Liver (tissue), 9 donors: ENCODE results near the gene FAM43A. TPM values are rescaled to one million over a fixed set of nuclear protein-coding genes. Genes with fewer than 3 reads are reported as not detected.
A peak's percentile ranks its signal among the peaks of the same experiment; 100 is the strongest.

Experiments used
- DNase-seq: peaks from one replicate; pipeline ENCODE4 v3.0.0-alpha.2; 2017; ENCODE audit warnings: low spot score
- H3K27ac ChIP-seq, 2 donors: one replicate each; pipeline ENCODE4 v1.7.0; 2013; ENCODE audit warnings: inconsistent platforms in 2 of 2, low read length in 2 of 2, control low read depth in 1 of 2, low read depth in 1 of 2, mild to moderate bottlenecking in 1 of 2
- H3K27me3 ChIP-seq, 4 donors: one replicate each; pipeline versions ENCODE4 v1.6.1 to v1.7.0; 2013; ENCODE audit warnings: low read length in 3 of 4, inconsistent platforms in 1 of 4, mild to moderate bottlenecking in 1 of 4, moderate library complexity in 1 of 4; ENCODE audit not compliant: control insufficient read depth in 4 of 4, insufficient read depth in 4 of 4
- H3K36me3 ChIP-seq, 4 donors: one replicate each; pipeline versions ENCODE4 v1.6.1 to v1.7.0; 2013; ENCODE audit warnings: low read length in 3 of 4, mild to moderate bottlenecking in 3 of 4, low read depth in 1 of 4, moderate library complexity in 1 of 4; ENCODE audit not compliant: control insufficient read depth in 4 of 4, insufficient read depth in 3 of 4
- H3K4me1 ChIP-seq, 4 donors: one replicate each; pipeline versions ENCODE4 v1.6.1 to v1.7.0; 2013; ENCODE audit warnings: low read length in 3 of 4, mild to moderate bottlenecking in 3 of 4, moderate library complexity in 1 of 4; ENCODE audit not compliant: control insufficient read depth in 4 of 4, insufficient read depth in 4 of 4
- H3K4me3 ChIP-seq, 3 donors: one replicate each; pipeline versions ENCODE4 v1.6.1 to v1.7.0; 2013; ENCODE audit warnings: low read length in 3 of 3, control low read depth in 1 of 3, low read depth in 1 of 3, mild to moderate bottlenecking in 1 of 3
- H3K9ac ChIP-seq, 2 donors: one replicate each; pipeline ENCODE4 v1.7.0; 2013; ENCODE audit warnings: low read length in 2 of 2, mild to moderate bottlenecking in 2 of 2, moderate library complexity in 2 of 2, control low read depth in 1 of 2, low read depth in 1 of 2
- H3K9me3 ChIP-seq, 4 donors: one replicate each; pipeline versions ENCODE4 v1.6.1 to v1.7.0; 2013; ENCODE audit warnings: low read length in 3 of 4; ENCODE audit not compliant: control insufficient read depth in 4 of 4
- EGR1 ChIP-seq, 2 donors: IDR thresholded peaks; 2 replicates each; pipeline ENCODE4 v1.6.1; 2016 to 2018; ENCODE audit warnings: antibody characterized with exemption in 2 of 2, low read depth in 2 of 2
- FOXA1 ChIP-seq: IDR thresholded peaks from 2 replicates; pipeline ENCODE4 v1.6.1; 2016; ENCODE audit warnings: antibody characterized with exemption
- FOXA2 ChIP-seq: IDR thresholded peaks from 2 replicates; pipeline ENCODE4 v1.6.1; 2016; ENCODE audit warnings: antibody characterized with exemption
- GABPA ChIP-seq, 2 donors: IDR thresholded peaks in 1 of 2; conservative IDR thresholded peaks in 1 of 2; 2 replicates each; pipeline ENCODE4 v1.6.1; 2016; ENCODE audit warnings: antibody characterized with exemption in 2 of 2, mild to moderate bottlenecking in 1 of 2, moderate library complexity in 1 of 2
- HNF4A ChIP-seq, 2 donors: conservative IDR thresholded peaks; 2 replicates each; pipeline ENCODE4 v1.6.1; 2016; ENCODE audit warnings: antibody characterized with exemption in 2 of 2, mild to moderate bottlenecking in 2 of 2
- HNF4G ChIP-seq: IDR thresholded peaks from 2 replicates; pipeline ENCODE4 v1.6.1; 2016; ENCODE audit warnings: antibody characterized with exemption
- JUND ChIP-seq, 2 donors: IDR thresholded peaks; 2 replicates each; pipeline ENCODE4 v1.6.1; 2016; ENCODE audit warnings: antibody characterized with exemption in 2 of 2
- NR2F2 ChIP-seq: IDR thresholded peaks from 2 replicates; pipeline ENCODE4 v1.6.1; 2016; ENCODE audit warnings: antibody characterized with exemption
- RAD21 ChIP-seq, 2 donors: IDR thresholded peaks; 2 replicates each; pipeline ENCODE4 v1.6.1; 2016; ENCODE audit warnings: antibody characterized with exemption in 2 of 2, mild to moderate bottlenecking in 2 of 2
- REST ChIP-seq: IDR thresholded peaks from 2 replicates; pipeline ENCODE4 v1.6.1; 2016; ENCODE audit warnings: antibody characterized with exemption, mild to moderate bottlenecking
- RXRA ChIP-seq, 2 donors: IDR thresholded peaks; 2 replicates each; pipeline ENCODE4 v1.6.1; 2017 to 2018; ENCODE audit warnings: antibody characterized with exemption in 2 of 2, mild to moderate bottlenecking in 1 of 2
- SP1 ChIP-seq: IDR thresholded peaks from 2 replicates; pipeline ENCODE4 v1.6.1; 2018; ENCODE audit warnings: antibody characterized with exemption, mild to moderate bottlenecking
- TAF1 ChIP-seq: conservative IDR thresholded peaks from 2 replicates; pipeline ENCODE4 v1.6.1; 2016; ENCODE audit warnings: antibody characterized with exemption, mild to moderate bottlenecking
- YY1 ChIP-seq: IDR thresholded peaks from 2 replicates; pipeline ENCODE4 v1.6.1; 2016; ENCODE audit warnings: antibody characterized with exemption, mild to moderate bottlenecking
- WGBS: extraction: QIAGEN DNeasy Blood & Tissue Kit; methylation state at CpG from one replicate; pipeline ENCODE4 v1.1.7; 2013; 5-methylcytosine and 5-hydroxymethylcytosine counted together
- polyA plus RNA-seq, 2 donors: library from polyadenylated mRNA; stranded (reverse) in 1 of 2; unstranded in 1 of 2; fragments of 200-250 nt in 1 of 2; fragments of >200 nt in 1 of 2; fragmentation: Nextera tagmentation in 1 of 2; extraction: Ambion mirVana in 1 of 2; gene quantifications; one replicate each; pipeline versions ENCODE4 v1.2.1 to v1.2.3, GENCODE V29; 2013 to 2015
- total RNA-seq, 2 donors: library from RNA; depleted of rRNA; stranded (reverse); fragments of >200 nt; gene quantifications; one replicate each; pipeline ENCODE4 v1.2.3, GENCODE V29; 2014
- TF ChIP-seq, protein P1 (sequence below): fragments of 150-350 bp; IDR thresholded peaks from 2 replicates; pipeline ENCODE4 v1.5.1; 2017; ENCODE audit warnings: improper control_type of control experiment, low read depth, low read length; ENCODE audit not compliant: missing input control
- TF ChIP-seq, protein P2 (sequence below): IDR thresholded peaks from 2 replicates; pipeline ENCODE4 v1.6.1; 2016; ENCODE audit warnings: antibody characterized with exemption
- TF ChIP-seq, protein P3 (sequence below): IDR thresholded peaks from 2 replicates; pipeline ENCODE4 v1.6.1; 2016; ENCODE audit warnings: antibody characterized with exemption
- TF ChIP-seq, protein P4 (sequence below): IDR thresholded peaks from 2 replicates; pipeline ENCODE4 v1.6.1; 2016; ENCODE audit warnings: antibody characterized with exemption
- donor health status: healthy.
- donor health status: healthy.
- donor health status: healthy.
- donor health status: healthy.
- donor health status: healthy.

Gene FAM43A
- total and polyA plus RNA-seq, 4 donors, result 0.83 to 4.9 (median 3.4) TPM

GRCh38 chr3:194671511-194671899, 14.2 kb upstream of the FAM43A start:
- under 1% methylated on average over 5 of the region's 5 CpGs for WGBS
- peak overlapping the region; percentile 77 to 78 for H3K27ac ChIP-seq
- H3K9me3 ChIP-seq, result no peaks in the 10 kb centered on the region
- H3K9ac ChIP-seq, result peak overlapping the region; percentile 51 to 67
- H3K4me3 ChIP-seq, result peak overlapping the region; percentile 72 to 100 (median 74)
- H3K4me1 ChIP-seq, result peaks cover 7 to 27% (median 22%) of the 10 kb centered on the region in 4 donors
- TF ChIP-seq GABPA (IDR thresholded peaks at IDR 0.05 in 1 of 2, conservative IDR thresholded peaks at IDR 0.05 in 1 of 2), result no peak
- peak; percentile 68 to 69 for TF ChIP-seq RAD21 (IDR thresholded peaks at IDR 0.05)
- no peak for TF ChIP-seq HNF4A (conservative IDR thresholded peaks at IDR 0.05)
- TF ChIP-seq, protein P1, sequence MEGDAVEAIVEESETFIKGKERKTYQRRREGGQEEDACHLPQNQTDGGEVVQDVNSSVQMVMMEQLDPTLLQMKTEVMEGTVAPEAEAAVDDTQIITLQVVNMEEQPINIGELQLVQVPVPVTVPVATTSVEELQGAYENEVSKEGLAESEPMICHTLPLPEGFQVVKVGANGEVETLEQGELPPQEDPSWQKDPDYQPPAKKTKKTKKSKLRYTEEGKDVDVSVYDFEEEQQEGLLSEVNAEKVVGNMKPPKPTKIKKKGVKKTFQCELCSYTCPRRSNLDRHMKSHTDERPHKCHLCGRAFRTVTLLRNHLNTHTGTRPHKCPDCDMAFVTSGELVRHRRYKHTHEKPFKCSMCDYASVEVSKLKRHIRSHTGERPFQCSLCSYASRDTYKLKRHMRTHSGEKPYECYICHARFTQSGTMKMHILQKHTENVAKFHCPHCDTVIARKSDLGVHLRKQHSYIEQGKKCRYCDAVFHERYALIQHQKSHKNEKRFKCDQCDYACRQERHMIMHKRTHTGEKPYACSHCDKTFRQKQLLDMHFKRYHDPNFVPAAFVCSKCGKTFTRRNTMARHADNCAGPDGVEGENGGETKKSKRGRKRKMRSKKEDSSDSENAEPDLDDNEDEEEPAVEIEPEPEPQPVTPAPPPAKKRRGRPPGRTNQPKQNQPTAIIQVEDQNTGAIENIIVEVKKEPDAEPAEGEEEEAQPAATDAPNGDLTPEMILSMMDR, result peak; percentile 53
- peaks cover 0 to 17% (median 9%) of the 10 kb centered on the region in 4 donors for H3K36me3 ChIP-seq
- H3K27me3 ChIP-seq, result no peaks in the 10 kb centered on the region
- DNase-seq, result no peak

DNA sequence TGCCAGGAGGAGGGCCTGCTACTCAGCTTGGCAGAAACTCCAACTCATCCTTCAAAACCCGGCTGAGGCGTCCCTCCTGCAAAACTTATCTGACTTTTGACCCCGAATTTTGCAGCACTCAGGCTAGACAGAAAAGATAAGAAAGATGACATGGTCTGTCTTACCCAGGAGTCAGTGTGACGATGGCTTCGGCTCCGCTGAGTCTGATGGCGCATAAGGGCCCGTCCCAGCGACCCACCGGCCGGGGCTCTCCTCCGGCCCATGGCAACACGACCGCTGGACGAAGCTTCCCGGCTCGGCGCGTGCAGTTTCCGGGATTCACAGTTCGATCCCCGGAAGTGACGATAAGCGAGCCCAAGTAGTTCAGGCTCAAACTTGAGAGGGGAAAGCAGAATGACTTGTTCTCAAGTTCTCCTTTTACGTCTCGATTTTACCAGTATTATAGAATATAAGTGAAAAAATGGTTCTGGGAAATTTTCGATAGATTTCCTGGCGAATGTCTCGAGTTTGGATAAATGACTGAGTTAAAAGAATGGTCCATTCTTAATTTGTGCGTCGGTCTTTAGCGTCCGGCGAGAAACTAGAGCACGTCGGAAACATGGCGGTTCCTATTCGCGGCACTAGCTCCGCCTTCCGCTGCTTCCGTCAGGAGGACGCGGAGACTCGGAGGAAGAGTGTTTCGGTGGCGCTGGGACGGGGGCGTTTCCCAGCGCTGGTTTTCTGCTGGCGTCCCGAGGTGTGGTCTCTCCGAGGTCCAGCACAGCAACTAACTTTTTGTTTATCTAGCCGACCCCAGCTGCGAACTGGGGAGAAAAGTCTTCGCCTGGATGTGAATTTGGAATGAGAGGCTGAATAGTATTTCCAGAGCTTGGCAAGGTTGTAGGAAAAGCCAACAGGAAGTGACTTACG, 13.5 kb upstream of the FAM43A start, which contains the start of gene LSG1:
Gene LSG1 (minus strand): TSS at position 292 of the 909 bp plus-strand sequence. CDS start 29 bp downstream, at position 263.
- H3K27ac ChIP-seq, result peak within 1 kb of the TSS; percentile 77 to 78
- H3K9me3 ChIP-seq, result no peaks in the 10 kb centered on the region
- peak; percentile 92 for DNase-seq
- H3K27me3 ChIP-seq, result no peaks in the 10 kb centered on the region
- TF ChIP-seq JUND (IDR thresholded peaks at IDR 0.05) (peak in 1 of 2 donors; percentile 22), NR2F2 (peak; percentile 12), HNF4A (conservative IDR thresholded peaks at IDR 0.05) (peak; percentile 13 to 29), RAD21 (IDR thresholded peaks at IDR 0.05) (peak; percentile 50 to 58), EGR1 (IDR thresholded peaks at IDR 0.05; ENCODE audit: low read depth in 2 of 2) (peak; percentile 83 to 93), RXRA (IDR thresholded peaks at IDR 0.05) (peak; percentile 34 to 38), SP1 (peak; percentile 79), FOXA1 (no peak), GABPA (IDR thresholded peaks at IDR 0.05 in 1 of 2, conservative IDR thresholded peaks at IDR 0.05 in 1 of 2) (peak; percentile 97), HNF4G (peak; percentile 14), YY1 (peak; percentile 98), TAF1 (peak; percentile 61), FOXA2 (no peak), REST (peak; percentile 72)
- TF ChIP-seq, protein P2, sequence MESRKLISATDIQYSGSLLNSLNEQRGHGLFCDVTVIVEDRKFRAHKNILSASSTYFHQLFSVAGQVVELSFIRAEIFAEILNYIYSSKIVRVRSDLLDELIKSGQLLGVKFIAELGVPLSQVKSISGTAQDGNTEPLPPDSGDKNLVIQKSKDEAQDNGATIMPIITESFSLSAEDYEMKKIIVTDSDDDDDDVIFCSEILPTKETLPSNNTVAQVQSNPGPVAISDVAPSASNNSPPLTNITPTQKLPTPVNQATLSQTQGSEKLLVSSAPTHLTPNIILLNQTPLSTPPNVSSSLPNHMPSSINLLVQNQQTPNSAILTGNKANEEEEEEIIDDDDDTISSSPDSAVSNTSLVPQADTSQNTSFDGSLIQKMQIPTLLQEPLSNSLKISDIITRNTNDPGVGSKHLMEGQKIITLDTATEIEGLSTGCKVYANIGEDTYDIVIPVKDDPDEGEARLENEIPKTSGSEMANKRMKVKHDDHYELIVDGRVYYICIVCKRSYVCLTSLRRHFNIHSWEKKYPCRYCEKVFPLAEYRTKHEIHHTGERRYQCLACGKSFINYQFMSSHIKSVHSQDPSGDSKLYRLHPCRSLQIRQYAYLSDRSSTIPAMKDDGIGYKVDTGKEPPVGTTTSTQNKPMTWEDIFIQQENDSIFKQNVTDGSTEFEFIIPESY, result peak; percentile 65
- TF ChIP-seq, protein P3, sequence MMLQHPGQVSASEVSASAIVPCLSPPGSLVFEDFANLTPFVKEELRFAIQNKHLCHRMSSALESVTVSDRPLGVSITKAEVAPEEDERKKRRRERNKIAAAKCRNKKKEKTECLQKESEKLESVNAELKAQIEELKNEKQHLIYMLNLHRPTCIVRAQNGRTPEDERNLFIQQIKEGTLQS, result peak; percentile 23
- TF ChIP-seq, protein P1, result no peak
- TF ChIP-seq, protein P4, sequence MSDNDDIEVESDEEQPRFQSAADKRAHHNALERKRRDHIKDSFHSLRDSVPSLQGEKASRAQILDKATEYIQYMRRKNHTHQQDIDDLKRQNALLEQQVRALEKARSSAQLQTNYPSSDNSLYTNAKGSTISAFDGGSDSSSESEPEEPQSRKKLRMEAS, result peak; percentile 92
- peaks cover 7 to 27% (median 22%) of the 10 kb centered on the region in 4 donors for H3K4me1 ChIP-seq
- WGBS, result under 1% methylated on average over 57 of the region's 57 CpGs
- H3K4me3 ChIP-seq, result peak within 1 kb of the TSS; percentile 74 to 100 (median 91)
- H3K36me3 ChIP-seq, result peaks cover 0 to 14% (median 8%) of the 10 kb centered on the region in 4 donors
- H3K9ac ChIP-seq, result peak within 1 kb of the TSS; percentile 67 to 96
